HG03457 (cell line): ENCODE data around the gene ZNF474.

Experiments used
- ATAC-seq: cut with Tn5 transposase; IDR thresholded peaks from one replicate; pipeline ENCODE4 v1.9.1; 2021; ENCODE audit warnings: moderate number of reproducible peaks; ENCODE audit not compliant: unreplicated experiment

Gene ZNF474

GRCh38 chr5:122114501-122114900 lies 14.8 kb upstream of the ZNF474 start:
- no peak for ATAC-seq

- no peak for ATAC-seq
Measured at GRCh38 chr5:122118356-122118948, 10.9 kb upstream of the ZNF474 start.

GRCh38 chr5:122119205-122119604 lies 10.1 kb upstream of the ZNF474 start:
- no peak for ATAC-seq

- ATAC-seq, result no peak
Measured at GRCh38 chr5:122120493-122120892, 8.9 kb upstream of the ZNF474 start.

- ATAC-seq, result no peak
Measured at GRCh38 chr5:122120957-122121356, 8.4 kb upstream of the ZNF474 start.

GRCh38 chr5:122121479-122122465 lies 7.6 kb upstream of the ZNF474 start:
- no peak for ATAC-seq

- ATAC-seq, result no peak
Measured at GRCh38 chr5:122124766-122125165, 4.6 kb upstream of the ZNF474 start.

GRCh38 chr5:122126177-122126755 lies 3.1 kb upstream of the ZNF474 start:
- no peak for ATAC-seq

GRCh38 chr5:122126756-122127321 lies 2.5 kb upstream of the ZNF474 start:
- no peak for ATAC-seq

GRCh38 chr5:122130152-122130551 lies 806 bp downstream of the ZNF474 start:
- no peak for ATAC-seq

- ATAC-seq, result no peak
Measured at GRCh38 chr5:122137702-122138101, 8.4 kb downstream of the ZNF474 start.

- no peak for ATAC-seq
Measured at GRCh38 chr5:122138356-122138755, 9.0 kb downstream of the ZNF474 start.

- ATAC-seq, result no peak
Measured at GRCh38 chr5:122140900-122141299, 11.6 kb downstream of the ZNF474 start.

- ATAC-seq, result no peak
Measured at GRCh38 chr5:122141751-122142150, 12.4 kb downstream of the ZNF474 start.

- no peak for ATAC-seq
Measured at GRCh38 chr5:122142480-122143164, 13.3 kb downstream of the ZNF474 start.

GRCh38 chr5:122144236-122144635 lies 14.9 kb downstream of the ZNF474 start:
- ATAC-seq, result no peak

GRCh38 chr5:122145906-122146305 lies 16.6 kb downstream of the ZNF474 start:
- ATAC-seq, result no peak

- ATAC-seq, result no peak
Measured at GRCh38 chr5:122149321-122150090, 20.2 kb downstream of the ZNF474 start.

- no peak for ATAC-seq
Measured at GRCh38 chr5:122150215-122150614, 20.9 kb downstream of the ZNF474 start.

- ATAC-seq, result no peak
Measured at GRCh38 chr5:122151640-122152039, 22.3 kb downstream of the ZNF474 start.
